ENCODE data around the gene SORCS1. TPM values are rescaled to one million over a fixed set of nuclear protein-coding genes. Genes with fewer than 3 reads are reported as not detected.

The SORCS1 gene
- total RNA-seq, 6 experiments from 2014 or later = 0.09 to 0.14 (median 0.10) TPM; not detected in 3

GRCh38 chr10:106772957-106773356, 391.5 kb downstream of the SORCS1 start:
- H3K27ac Mint-ChIP-seq = no peak overlapping the region
- TF ChIP-seq, protein P1, sequence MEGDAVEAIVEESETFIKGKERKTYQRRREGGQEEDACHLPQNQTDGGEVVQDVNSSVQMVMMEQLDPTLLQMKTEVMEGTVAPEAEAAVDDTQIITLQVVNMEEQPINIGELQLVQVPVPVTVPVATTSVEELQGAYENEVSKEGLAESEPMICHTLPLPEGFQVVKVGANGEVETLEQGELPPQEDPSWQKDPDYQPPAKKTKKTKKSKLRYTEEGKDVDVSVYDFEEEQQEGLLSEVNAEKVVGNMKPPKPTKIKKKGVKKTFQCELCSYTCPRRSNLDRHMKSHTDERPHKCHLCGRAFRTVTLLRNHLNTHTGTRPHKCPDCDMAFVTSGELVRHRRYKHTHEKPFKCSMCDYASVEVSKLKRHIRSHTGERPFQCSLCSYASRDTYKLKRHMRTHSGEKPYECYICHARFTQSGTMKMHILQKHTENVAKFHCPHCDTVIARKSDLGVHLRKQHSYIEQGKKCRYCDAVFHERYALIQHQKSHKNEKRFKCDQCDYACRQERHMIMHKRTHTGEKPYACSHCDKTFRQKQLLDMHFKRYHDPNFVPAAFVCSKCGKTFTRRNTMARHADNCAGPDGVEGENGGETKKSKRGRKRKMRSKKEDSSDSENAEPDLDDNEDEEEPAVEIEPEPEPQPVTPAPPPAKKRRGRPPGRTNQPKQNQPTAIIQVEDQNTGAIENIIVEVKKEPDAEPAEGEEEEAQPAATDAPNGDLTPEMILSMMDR (IDR thresholded peaks at IDR 0.05) = no peak
- no peaks in the 10 kb centered on the region for H3K36me3 Mint-ChIP-seq (ENCODE audit: low read depth)
- H3K4me1 Mint-ChIP-seq (ENCODE audit: low read depth) = no peaks in the 10 kb centered on the region
- H3K4me3 Mint-ChIP-seq = no peak overlapping the region
- peaks cover 21% of the 10 kb centered on the region for H3K9me3 Mint-ChIP-seq
- DNase-seq = no peak
- H3K27me3 Mint-ChIP-seq (ENCODE audit: insufficient read depth) = no peaks in the 10 kb centered on the region

DNA sequence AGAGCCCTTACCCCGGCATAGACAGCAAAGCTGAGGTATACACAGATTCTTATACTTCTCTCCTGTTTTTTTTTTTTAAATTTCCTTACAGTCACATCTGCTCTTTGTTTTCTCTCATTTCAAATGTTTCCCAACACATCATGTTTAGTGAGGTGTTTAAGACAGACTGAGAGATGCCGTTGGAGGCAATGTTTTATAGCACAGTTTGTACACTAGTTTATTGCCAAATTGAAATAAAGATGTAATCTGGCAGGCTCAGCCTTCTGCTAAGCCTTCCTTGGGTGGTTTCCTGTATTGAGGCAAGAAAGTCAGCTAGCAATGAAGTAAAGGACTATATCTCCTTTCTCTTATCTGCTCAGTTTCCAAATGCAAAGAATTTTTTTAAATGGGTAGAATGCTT, 393.4 kb downstream of the SORCS1 start:
- Mint-ChIP-seq H3K27ac (no peak overlapping the region), H3K4me3 (no peak overlapping the region), H3K27me3 (ENCODE audit: insufficient read depth) (no peaks in the 10 kb centered on the region), H3K36me3 (ENCODE audit: low read depth) (no peaks in the 10 kb centered on the region), H3K9me3 (peaks cover 13% of the 10 kb centered on the region), H3K4me1 (ENCODE audit: low read depth) (no peaks in the 10 kb centered on the region)
- DNase-seq = no peak
- TF ChIP-seq, protein P1 (IDR thresholded peaks at IDR 0.05) = no peak

DNA sequence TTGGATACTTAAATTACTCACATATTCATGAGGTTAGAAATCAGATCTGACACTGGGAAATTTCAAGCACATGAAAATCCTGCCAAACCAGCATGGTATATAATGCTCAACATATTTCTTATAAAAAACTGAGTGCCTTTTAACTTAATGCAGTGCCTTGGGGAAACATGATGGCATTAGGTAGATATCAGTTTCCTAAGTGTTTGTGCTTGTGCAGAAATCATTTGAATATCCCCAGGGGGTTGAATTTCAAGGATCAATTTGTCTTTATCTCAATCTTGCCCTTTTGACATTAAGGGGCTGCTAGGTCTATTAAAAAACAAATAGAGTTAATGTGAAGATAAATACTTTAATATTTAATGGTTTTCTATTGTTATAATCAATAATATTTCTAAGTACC, 396.3 kb downstream of the SORCS1 start:
- no peaks in the 10 kb centered on the region for H3K27me3 Mint-ChIP-seq (ENCODE audit: insufficient read depth)
- no peak for DNase-seq
- H3K36me3 Mint-ChIP-seq (ENCODE audit: low read depth) = no peaks in the 10 kb centered on the region
- H3K9me3 Mint-ChIP-seq = peaks cover 18% of the 10 kb centered on the region
- TF ChIP-seq, protein P1 (IDR thresholded peaks at IDR 0.05) = no peak
- H3K27ac Mint-ChIP-seq = no peak overlapping the region
- H3K4me3 Mint-ChIP-seq = no peak overlapping the region
- no peaks in the 10 kb centered on the region for H3K4me1 Mint-ChIP-seq (ENCODE audit: low read depth)

GRCh38 chr10:106765928-106766327, 398.6 kb downstream of the SORCS1 start:
- Mint-ChIP-seq H3K27me3 (ENCODE audit: insufficient read depth) (no peaks in the 10 kb centered on the region), H3K27ac (no peak overlapping the region), H3K36me3 (ENCODE audit: low read depth) (no peaks in the 10 kb centered on the region), H3K4me3 (no peak overlapping the region), H3K4me1 (ENCODE audit: low read depth) (no peaks in the 10 kb centered on the region), H3K9me3 (peaks cover 18% of the 10 kb centered on the region)
- DNase-seq = no peak
- TF ChIP-seq, protein P1 (IDR thresholded peaks at IDR 0.05) = no peak

DNA sequence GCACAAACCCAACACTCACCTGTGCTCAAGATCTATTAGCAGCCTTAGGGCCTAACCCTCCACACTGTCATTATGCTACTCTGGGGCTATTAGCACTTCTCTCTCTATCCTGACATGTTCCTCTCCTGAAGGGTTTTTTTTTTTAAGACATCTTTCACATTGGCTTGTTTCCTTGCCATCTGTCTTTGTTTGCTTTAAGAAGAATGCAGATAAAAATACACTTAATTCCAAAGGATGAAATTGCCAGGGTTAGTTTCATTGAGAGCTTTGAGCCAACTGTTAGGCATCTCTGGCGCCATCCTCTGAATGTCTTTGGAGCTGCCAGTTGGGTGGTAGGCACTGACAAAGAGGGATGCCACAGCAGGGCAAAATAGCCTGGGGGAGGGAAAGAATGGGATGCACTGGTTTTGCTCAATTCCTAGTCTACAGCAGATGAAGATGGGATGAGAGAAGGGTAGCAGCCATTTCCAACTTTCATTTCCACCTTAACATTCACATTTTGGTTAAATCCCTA, 399.2 kb downstream of the SORCS1 start:
- peaks cover 21% of the 10 kb centered on the region for H3K9me3 Mint-ChIP-seq
- no peaks in the 10 kb centered on the region for H3K27me3 Mint-ChIP-seq (ENCODE audit: insufficient read depth)
- no peaks in the 10 kb centered on the region for H3K36me3 Mint-ChIP-seq (ENCODE audit: low read depth)
- H3K27ac Mint-ChIP-seq = no peak overlapping the region
- TF ChIP-seq, protein P1 (IDR thresholded peaks at IDR 0.05) = no peak
- no peak overlapping the region for H3K4me3 Mint-ChIP-seq
- H3K4me1 Mint-ChIP-seq (ENCODE audit: low read depth) = no peaks in the 10 kb centered on the region
- DNase-seq = no peak

GRCh38 chr10:106764360-106764759, 400.1 kb downstream of the SORCS1 start:
- TF ChIP-seq, protein P1 (IDR thresholded peaks at IDR 0.05) = no peak
- Mint-ChIP-seq H3K9me3 (peaks cover 21% of the 10 kb centered on the region), H3K4me1 (ENCODE audit: low read depth) (no peaks in the 10 kb centered on the region), H3K27ac (no peak overlapping the region), H3K4me3 (no peak overlapping the region), H3K36me3 (ENCODE audit: low read depth) (no peaks in the 10 kb centered on the region), H3K27me3 (ENCODE audit: insufficient read depth) (no peaks in the 10 kb centered on the region)
- DNase-seq = no peak
